Measurements from ENCODE around the gene MEFV. TPM values are rescaled to one million over a fixed set of nuclear protein-coding genes. Genes with fewer than 3 reads are reported as not detected.

MEFV gene
- total and polyA plus RNA-seq, 2 donors (not counting 1 experiment from before 2014, with no cell fraction given) = 0.24 to 0.25 TPM

- Histone ChIP-seq H3K27ac (ENCODE audit: low read length in 2 of 2) (no peak overlapping the region), H4K20me1 (ENCODE audit: control insufficient read depth, insufficient read depth, low read length, poor library complexity, severe bottlenecking) (no peaks in the 10 kb centered on the region), H2AFZ (ENCODE audit: insufficient read depth, low read depth, low read length, poor library complexity, severe bottlenecking) (no peak overlapping the region), H3K79me2 (ENCODE audit: control insufficient read depth, insufficient read depth, low read length) (peaks cover 3% of the 10 kb centered on the region), H3K9ac (ENCODE audit: low read length) (no peak overlapping the region), H3K27me3 (replicated peaks in 1 of 4; ENCODE audit: control extremely low read depth in 1 of 4, control insufficient read depth in 3 of 4, insufficient read depth in 4 of 4, low read length in 3 of 4) (no peaks in the 10 kb centered on the region), H3K9me3 (ENCODE audit: control extremely low read depth in 1 of 3, control insufficient read depth in 2 of 3, insufficient read depth in 1 of 3, low read length in 2 of 3) (peaks cover 0 to 4% (median 0%) of the 10 kb centered on the region in 3 donors), H3K36me3 (replicated peaks in 1 of 2; ENCODE audit: control extremely low read depth in 1 of 2, control insufficient read depth in 1 of 2, extremely low read depth in 1 of 2, insufficient read depth in 2 of 2, low read length in 1 of 2) (no peaks in the 10 kb centered on the region), H3K4me1 (ENCODE audit: control insufficient read depth in 2 of 2, insufficient read depth in 2 of 2, low read length in 2 of 2) (no peaks in the 10 kb centered on the region), H3K4me2 (replicated peaks; ENCODE audit: low read depth, low read length, poor library complexity, severe bottlenecking) (no peak overlapping the region), H3K4me3 (ENCODE audit: control extremely low read depth in 1 of 5, extremely low read depth in 1 of 5, insufficient read depth in 1 of 5, low read depth in 2 of 5, low read length in 4 of 5) (no peak overlapping the region)
- ChIA-PET CTCF (interaction anchor here (0.7 kb wide), 1 partner anchor 10 kb away, joined by 3 read pairs; no protein-coding TSS in a partner anchor), POLR2A (interaction anchor here (0.8 to 1.2 kb wide), 2 partner anchors 28 to 219 kb away, joined by 3 read pairs; partner anchors contain the start of genes TIGD7 and ZNF75A)
- no peak for DNase-seq
- Mint-ChIP-seq H3K27ac (no peak overlapping the region), H3K27me3 (no peaks in the 10 kb centered on the region), H3K4me3 (no peak overlapping the region), H3K4me1 (no peaks in the 10 kb centered on the region), H3K9me3 (ENCODE audit: insufficient read depth) (no peaks in the 10 kb centered on the region)
- ATAC-seq (ENCODE audit: low read depth) = no peak
- no peak for TF ChIP-seq CTCF (IDR thresholded peaks at IDR 0.05)
- TF ChIP-seq EZH2 (IDR thresholded peaks at IDR 0.05; ENCODE audit: borderline replicate concordance, insufficient read depth, low read depth, low read length, poor library complexity, severe bottlenecking) = no peak
- WGBS (ENCODE audit: insufficient coverage) = 78% methylated on average over 3 of the region's 5 CpGs
- intact Hi-C loops (cut with micrococcal nuclease) = no loop called here
Measured at GRCh38 chr16:3276679-3277078, 20.2 kb upstream of the MEFV start.

GRCh38 chr16:3274947-3275346 is 18.5 kb upstream of the MEFV start:
- POLR2A ChIA-PET = no interaction called here
- CTCF ChIA-PET = no interaction called here
- DNase-seq (no peak), ATAC-seq (ENCODE audit: low read depth) (no peak)
- Histone ChIP-seq H3K79me2 (ENCODE audit: control insufficient read depth, insufficient read depth, low read length) (peaks cover 3% of the 10 kb centered on the region), H3K9ac (ENCODE audit: low read length) (no peak overlapping the region), H3K4me2 (replicated peaks; ENCODE audit: low read depth, low read length, poor library complexity, severe bottlenecking) (no peak overlapping the region), H3K27me3 (replicated peaks in 1 of 4; ENCODE audit: control extremely low read depth in 1 of 4, control insufficient read depth in 3 of 4, insufficient read depth in 4 of 4, low read length in 3 of 4) (no peaks in the 10 kb centered on the region), H3K4me1 (ENCODE audit: control insufficient read depth in 2 of 2, insufficient read depth in 2 of 2, low read length in 2 of 2) (no peaks in the 10 kb centered on the region), H4K20me1 (ENCODE audit: control insufficient read depth, insufficient read depth, low read length, poor library complexity, severe bottlenecking) (no peaks in the 10 kb centered on the region), H3K27ac (ENCODE audit: low read length in 2 of 2) (no peak overlapping the region), H3K4me3 (ENCODE audit: control extremely low read depth in 1 of 5, extremely low read depth in 1 of 5, insufficient read depth in 1 of 5, low read depth in 2 of 5, low read length in 4 of 5) (no peak overlapping the region), H2AFZ (ENCODE audit: insufficient read depth, low read depth, low read length, poor library complexity, severe bottlenecking) (no peak overlapping the region), H3K9me3 (ENCODE audit: control extremely low read depth in 1 of 3, control insufficient read depth in 2 of 3, insufficient read depth in 1 of 3, low read length in 2 of 3) (peaks cover 0 to 6% (median 0%) of the 10 kb centered on the region in 3 donors), H3K36me3 (replicated peaks in 1 of 2; ENCODE audit: control extremely low read depth in 1 of 2, control insufficient read depth in 1 of 2, extremely low read depth in 1 of 2, insufficient read depth in 2 of 2, low read length in 1 of 2) (no peaks in the 10 kb centered on the region)
- Mint-ChIP-seq H3K4me3 (no peak overlapping the region), H3K27me3 (no peaks in the 10 kb centered on the region), H3K9me3 (ENCODE audit: insufficient read depth) (no peaks in the 10 kb centered on the region), H3K4me1 (no peaks in the 10 kb centered on the region), H3K27ac (no peak overlapping the region)
- intact Hi-C loops (cut with micrococcal nuclease) = no loop called here
- TF ChIP-seq CTCF (IDR thresholded peaks at IDR 0.05) (no peak), EZH2 (IDR thresholded peaks at IDR 0.05; ENCODE audit: borderline replicate concordance, insufficient read depth, low read depth, low read length, poor library complexity, severe bottlenecking) (no peak)

Measured in B cell (primary cell).